Measurements from ENCODE around the gene PTPRN2. TPM values are rescaled to one million over a fixed set of nuclear protein-coding genes. Genes with fewer than 3 reads are reported as not detected.

The PTPRN2 gene
- total and polyA plus RNA-seq, 7 donors, result 0.47 to 0.82 (median 0.51) TPM

DNA sequence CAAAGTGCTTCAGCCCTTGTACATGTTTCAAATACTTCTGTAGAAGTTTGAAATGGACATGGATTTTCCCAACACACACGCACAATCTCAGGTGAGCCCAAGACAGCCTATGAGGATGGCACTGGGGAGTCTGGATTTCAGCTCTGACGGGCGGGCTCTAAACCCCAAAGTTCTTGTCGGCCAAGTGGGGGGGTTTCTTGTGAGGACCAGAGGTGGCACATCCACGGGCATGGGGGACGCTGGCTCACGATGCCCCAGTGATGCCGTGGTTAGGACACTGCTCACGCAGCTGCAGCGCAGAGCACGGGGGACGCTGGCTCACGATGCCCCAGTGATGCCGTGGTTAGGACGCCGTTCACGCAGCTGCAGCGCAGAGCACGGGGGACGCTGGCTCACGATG, 970.7 kb downstream of the PTPRN2 start:
- no peaks in the 10 kb centered on the region for H3K4me1 ChIP-seq

DNA sequence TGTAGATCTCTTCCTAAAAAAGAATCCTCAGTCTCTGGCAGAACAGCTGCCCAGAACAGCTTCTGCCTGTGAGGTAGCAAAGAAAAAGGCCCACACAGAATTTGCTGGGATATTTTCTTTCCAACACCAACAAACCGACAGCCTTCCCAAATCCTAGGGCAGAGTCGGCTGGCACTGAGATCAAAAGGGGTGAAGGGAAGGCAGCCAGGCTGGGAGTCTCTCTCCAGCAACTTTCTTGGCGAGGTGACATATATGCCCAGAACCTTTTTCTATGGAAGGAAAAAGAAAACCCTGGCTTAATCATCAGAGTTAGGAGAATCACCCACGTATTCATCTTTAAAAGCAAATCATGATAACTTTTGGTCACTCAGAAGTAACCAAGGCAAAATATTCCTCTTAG, 971.2 kb downstream of the PTPRN2 start:
- H3K36me3 ChIP-seq (ENCODE audit: insufficient read depth in 1 of 2, low read depth in 1 of 2), result no peaks in the 10 kb centered on the region
- DNase-seq (no peak), ATAC-seq (no peak)
- no peak overlapping the region for H3K4me3 ChIP-seq
- TF ChIP-seq, protein P1, sequence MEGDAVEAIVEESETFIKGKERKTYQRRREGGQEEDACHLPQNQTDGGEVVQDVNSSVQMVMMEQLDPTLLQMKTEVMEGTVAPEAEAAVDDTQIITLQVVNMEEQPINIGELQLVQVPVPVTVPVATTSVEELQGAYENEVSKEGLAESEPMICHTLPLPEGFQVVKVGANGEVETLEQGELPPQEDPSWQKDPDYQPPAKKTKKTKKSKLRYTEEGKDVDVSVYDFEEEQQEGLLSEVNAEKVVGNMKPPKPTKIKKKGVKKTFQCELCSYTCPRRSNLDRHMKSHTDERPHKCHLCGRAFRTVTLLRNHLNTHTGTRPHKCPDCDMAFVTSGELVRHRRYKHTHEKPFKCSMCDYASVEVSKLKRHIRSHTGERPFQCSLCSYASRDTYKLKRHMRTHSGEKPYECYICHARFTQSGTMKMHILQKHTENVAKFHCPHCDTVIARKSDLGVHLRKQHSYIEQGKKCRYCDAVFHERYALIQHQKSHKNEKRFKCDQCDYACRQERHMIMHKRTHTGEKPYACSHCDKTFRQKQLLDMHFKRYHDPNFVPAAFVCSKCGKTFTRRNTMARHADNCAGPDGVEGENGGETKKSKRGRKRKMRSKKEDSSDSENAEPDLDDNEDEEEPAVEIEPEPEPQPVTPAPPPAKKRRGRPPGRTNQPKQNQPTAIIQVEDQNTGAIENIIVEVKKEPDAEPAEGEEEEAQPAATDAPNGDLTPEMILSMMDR (IDR thresholded peaks at IDR 0.05), result no peak
- H3K27ac ChIP-seq, result no peak overlapping the region
- intact Hi-C loops (cut with DNase I), result no loop called here
- no peaks in the 10 kb centered on the region for H3K9me3 ChIP-seq
- H3K4me1 ChIP-seq, result no peaks in the 10 kb centered on the region
- H3K27me3 ChIP-seq (ENCODE audit: insufficient read depth in 3 of 3, low read length in 2 of 3), result peaks cover 0 to 34% (median 9%) of the 10 kb centered on the region in 3 donors
- 25 to 37% (median 36%) methylated on average over 4 of the region's 4 CpGs for WGBS, 3 donors

More for the DNA sequence above, 970.7 kb downstream of the PTPRN2 start:
- Histone ChIP-seq H3K27me3 (ENCODE audit: insufficient read depth in 3 of 3, low read length in 2 of 3) (peaks cover 0 to 29% (median 9%) of the 10 kb centered on the region in 3 donors), H3K4me3 (no peak overlapping the region), H3K9me3 (no peaks in the 10 kb centered on the region), H3K27ac (no peak overlapping the region), H3K36me3 (ENCODE audit: insufficient read depth in 1 of 2, low read depth in 1 of 2) (no peaks in the 10 kb centered on the region)
- 90 to 95% (median 91%) methylated on average over 21 of the region's 21 CpGs for WGBS, 3 donors
- TF ChIP-seq, protein P1 (IDR thresholded peaks at IDR 0.05), result no peak
- ATAC-seq, result no peak
- intact Hi-C loops (cut with DNase I), result no loop called here
- DNase-seq, result no peak

DNA sequence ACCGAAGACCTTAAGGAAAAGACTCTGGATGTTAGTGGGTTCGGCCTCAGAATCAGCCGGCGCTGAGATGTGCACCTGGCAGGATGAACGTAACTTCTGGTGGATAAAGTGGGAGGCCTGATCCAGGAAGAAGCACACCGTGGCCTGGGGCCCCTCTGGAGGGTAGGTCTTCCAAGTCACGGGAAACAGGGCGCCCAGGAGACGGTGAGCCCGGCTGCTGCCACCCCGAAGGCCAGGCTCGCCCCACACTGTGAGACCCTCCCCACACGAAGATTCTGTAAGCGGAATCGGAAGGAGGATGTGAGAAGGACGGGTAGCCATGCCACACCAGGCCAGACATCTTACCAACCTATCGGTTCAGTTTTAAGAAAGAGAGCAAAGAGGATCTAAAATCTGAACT, 971.8 kb downstream of the PTPRN2 start:
- intact Hi-C loops (cut with DNase I), result no loop called here
- TF ChIP-seq, protein P1 (IDR thresholded peaks at IDR 0.05), result no peak
- Histone ChIP-seq H3K27ac (no peak overlapping the region), H3K9me3 (no peaks in the 10 kb centered on the region), H3K4me1 (no peaks in the 10 kb centered on the region), H3K4me3 (no peak overlapping the region), H3K27me3 (ENCODE audit: insufficient read depth in 3 of 3, low read length in 2 of 3) (peaks cover 0 to 38% (median 9%) of the 10 kb centered on the region in 3 donors), H3K36me3 (ENCODE audit: insufficient read depth in 1 of 2, low read depth in 1 of 2) (no peaks in the 10 kb centered on the region)
- DNase-seq (no peak), ATAC-seq (no peak)
- WGBS, 3 donors, result 85 to 88% (median 87%) methylated on average over 17 of the region's 17 CpGs

DNA sequence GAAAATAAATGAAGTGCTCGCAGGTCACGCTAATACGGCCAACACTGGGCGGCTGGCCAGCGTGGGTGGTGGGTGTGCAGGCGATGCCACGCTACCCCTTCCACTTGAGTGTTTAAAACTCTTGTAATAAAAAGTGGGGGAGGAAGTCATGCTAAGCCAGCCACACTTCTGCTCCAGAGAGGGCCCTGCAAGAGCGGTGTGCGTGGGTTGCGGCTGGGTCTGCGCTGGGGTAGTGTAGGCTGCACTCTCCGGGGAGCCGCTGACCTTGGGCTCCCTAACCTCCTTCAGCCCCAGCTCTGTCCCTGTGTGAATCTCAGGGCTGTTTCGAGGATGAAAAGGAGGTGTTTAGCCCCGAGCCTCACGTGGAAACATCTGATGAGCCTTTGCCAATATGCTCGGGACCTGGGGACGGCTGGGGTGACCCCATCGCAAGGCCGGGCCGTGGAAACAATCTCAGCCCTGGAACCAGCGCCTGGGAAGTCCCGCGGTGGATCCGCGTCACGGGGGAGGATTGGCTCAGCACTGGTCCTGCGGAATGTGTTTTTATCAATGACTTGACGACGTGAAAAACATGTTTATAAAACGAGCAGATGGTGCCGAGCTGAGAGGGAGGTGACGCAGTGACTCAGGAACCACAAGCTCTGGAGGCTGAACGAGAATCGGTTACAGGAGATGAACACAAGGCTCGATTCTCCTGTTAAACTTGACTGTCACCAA, 972.4 kb downstream of the PTPRN2 start:
- TF ChIP-seq, protein P1 (IDR thresholded peaks at IDR 0.05), result no peak
- Histone ChIP-seq H3K4me1 (no peaks in the 10 kb centered on the region), H3K27ac (no peak overlapping the region), H3K36me3 (ENCODE audit: insufficient read depth in 1 of 2, low read depth in 1 of 2) (no peaks in the 10 kb centered on the region), H3K9me3 (no peaks in the 10 kb centered on the region), H3K27me3 (ENCODE audit: insufficient read depth in 3 of 3, low read length in 2 of 3) (peaks cover 0 to 38% (median 13%) of the 10 kb centered on the region in 3 donors), H3K4me3 (no peak overlapping the region)
- intact Hi-C loops (cut with DNase I), result no loop called here
- WGBS, 3 donors, result 76 to 82% (median 77%) methylated on average over 36 of the region's 36 CpGs
- DNase-seq (no peak), ATAC-seq (no peak)

Measured in psoas muscle (tissue), 8 donors.